Left cardiac atrium (tissue), 4 donors: ENCODE measurements around the gene DPH3. TPM values are rescaled to one million over a fixed set of nuclear protein-coding genes. Genes with fewer than 3 reads are reported as not detected.

Experiments
- ATAC-seq, 2 donors: fragments of 200-7000 bp; cut with Tn5 transposase; one replicate each; pipeline ENCODE4 v1.9.1; 2020; ENCODE audit warnings: mild to moderate bottlenecking in 2 of 2, moderate library complexity in 2 of 2
- DNase-seq: peaks from one replicate; pipeline ENCODE4 v3.0.0-alpha.2; 2020
- intact Hi-C, 2 donors: fragments of 100-400 bp; cut with DNase I; formaldehyde crosslinking; loops; one replicate each; pipeline versions ENCODE4 v1.14.1 to v1.15.1; 2022 to 2023
- total RNA-seq, 2 donors: library from RNA; stranded (reverse); fragmentation: NEBNext Ultra II Directional; extraction: Animal tissue kit (Norgen Biotek cat#: 25700); gene quantifications; one replicate each; pipeline ENCODE4 v1.2.1, GENCODE V29; 2021
- donor health status: DM: no; HTN: yes; CAD: no.
- donor health status: DM: no; HTN: yes; CAD: no; lungs with severe emphysema.
- donor health status: DM: yes; HTN: yes; CAD: no.
- donor health status: Dilated cardiomyopathy.

Gene DPH3
- total RNA-seq, 2 donors from 2014 or later = 18.5 to 22.1 TPM

- DNase-seq (no peak), ATAC-seq (no peak)
- intact Hi-C loops = no loop called here
These were observed 48.3 kb downstream of the DPH3 start for GRCh38 chr3:16216373-16216935.

GRCh38 chr3:16214366-16214765 is 50.4 kb downstream of the DPH3 start:
- ATAC-seq (peak in 1 of 2 donors; percentile 11), DNase-seq (no peak)
- intact Hi-C loops = no loop called here

- intact Hi-C loops = no loop called here
- DNase-seq = no peak
- ATAC-seq = no peak
These were observed 53.4 kb downstream of the DPH3 start for GRCh38 chr3:16211176-16211904.

Other genes starting within 250 kb of the DPH3 start
- 10 to 100 TPM; 11.1 to 26.5 TPM for gene GALNT15, start 90.3 kb downstream of the DPH3 start, total RNA-seq
- gene OXNAD1, start 269 bp upstream of the DPH3 start, total RNA-seq = 10 to 100 TPM; 12.8 to 15.4 TPM
- 10 to 100 TPM; 28.0 to 28.8 TPM for gene RFTN1, start 248.8 kb upstream of the DPH3 start, total RNA-seq